GM18867 (cell line): ENCODE results near the gene OSTF1.

Experiments
- ATAC-seq: cut with Tn5 transposase; IDR thresholded peaks from one replicate; pipeline ENCODE4 v1.9.1; 2021; ENCODE audit warnings: mild to moderate bottlenecking, moderate library complexity; ENCODE audit not compliant: unreplicated experiment

Gene OSTF1, protein sequence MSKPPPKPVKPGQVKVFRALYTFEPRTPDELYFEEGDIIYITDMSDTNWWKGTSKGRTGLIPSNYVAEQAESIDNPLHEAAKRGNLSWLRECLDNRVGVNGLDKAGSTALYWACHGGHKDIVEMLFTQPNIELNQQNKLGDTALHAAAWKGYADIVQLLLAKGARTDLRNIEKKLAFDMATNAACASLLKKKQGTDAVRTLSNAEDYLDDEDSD

GRCh38 chr9:75087824-75088645, at the start of gene OSTF1, which contains the start of gene NMRK1:
Gene OSTF1 (plus strand): TSS chr9:75088514. CDS start chr9:75088693, 179 bp downstream.
Gene NMRK1 (minus strand): TSS chr9:75088155. CDS start chr9:75083115, 5,040 bp downstream.
- peak; percentile 84 for ATAC-seq

- no peak for ATAC-seq
These were observed 49.3 kb upstream of the OSTF1 start for GRCh38 chr9:75039009-75039408.

DNA sequence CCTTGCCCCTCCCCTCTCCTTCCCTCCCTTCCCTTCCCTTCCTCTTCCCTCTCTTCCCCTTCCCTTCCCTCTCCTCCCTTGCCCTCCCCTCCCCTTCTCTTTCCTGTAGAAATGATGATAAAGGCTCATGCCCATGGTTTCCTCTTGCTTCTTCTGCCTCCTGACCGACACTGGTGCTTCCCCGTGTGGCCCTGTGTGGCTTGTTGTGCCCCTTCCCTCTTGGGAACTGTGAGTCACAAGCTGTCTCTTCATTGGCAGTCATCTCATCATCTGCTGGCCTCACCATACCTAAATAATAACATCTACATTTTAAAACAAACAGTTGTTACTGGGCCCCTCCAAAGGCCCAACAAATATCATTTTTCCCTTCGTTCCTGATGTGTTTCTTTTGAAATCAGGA, 48.5 kb upstream of the OSTF1 start:
- no peak for ATAC-seq

GRCh38 chr9:75041041-75041440, 47.3 kb upstream of the OSTF1 start:
- no peak for ATAC-seq

DNA sequence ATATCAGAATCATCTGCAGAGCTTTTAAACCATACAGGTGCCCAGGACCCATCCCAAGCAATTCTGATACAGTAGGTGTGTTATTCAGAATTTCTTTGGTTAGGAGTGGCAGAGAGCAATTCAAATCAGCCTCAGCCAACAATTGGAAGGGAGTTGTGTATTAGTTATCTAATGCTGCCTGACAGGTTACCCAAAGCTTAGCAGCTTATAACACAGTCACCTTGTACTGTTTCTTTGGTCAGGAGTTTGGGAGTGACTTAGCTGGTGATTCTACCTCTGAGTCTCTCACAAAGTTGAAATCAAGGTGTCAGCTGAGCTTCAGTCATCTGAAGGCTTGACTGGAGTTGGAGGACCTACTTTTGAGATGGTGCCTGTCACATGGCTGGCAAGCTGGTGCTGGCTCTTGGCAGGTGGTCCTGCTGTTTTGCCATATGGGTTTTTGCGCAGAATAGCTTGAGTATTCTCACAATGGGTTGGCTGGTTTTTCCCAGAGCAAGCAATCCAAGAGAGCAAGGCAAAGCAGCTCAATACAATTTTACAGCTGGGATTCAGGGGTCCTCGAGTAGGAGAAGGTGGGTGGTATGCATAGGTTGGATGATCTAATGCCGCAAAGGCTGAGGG, 41.5 kb upstream of the OSTF1 start:
- ATAC-seq: no peak

DNA sequence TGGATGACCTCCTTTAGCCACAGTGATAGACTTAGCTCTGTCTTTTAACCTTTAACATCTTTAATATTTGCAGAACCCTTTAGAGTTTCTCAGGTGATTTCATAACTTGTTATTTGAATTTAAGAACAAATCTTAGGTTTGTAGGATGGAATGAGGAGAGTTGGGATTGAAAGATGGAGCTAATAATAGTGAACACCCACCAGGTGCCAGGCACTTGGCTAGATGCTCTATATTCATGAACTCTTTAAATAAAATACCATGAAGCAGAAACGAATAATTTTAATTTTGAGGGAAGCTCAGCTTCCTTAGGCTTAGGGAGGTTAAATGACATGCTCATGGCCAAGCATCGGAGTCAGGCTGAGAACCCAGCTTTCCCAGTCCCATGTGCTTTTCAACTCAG, 40.8 kb upstream of the OSTF1 start:
- no peak for ATAC-seq

- no peak for ATAC-seq
These were observed 37.0 kb upstream of the OSTF1 start for GRCh38 chr9:75051285-75051684.

DNA sequence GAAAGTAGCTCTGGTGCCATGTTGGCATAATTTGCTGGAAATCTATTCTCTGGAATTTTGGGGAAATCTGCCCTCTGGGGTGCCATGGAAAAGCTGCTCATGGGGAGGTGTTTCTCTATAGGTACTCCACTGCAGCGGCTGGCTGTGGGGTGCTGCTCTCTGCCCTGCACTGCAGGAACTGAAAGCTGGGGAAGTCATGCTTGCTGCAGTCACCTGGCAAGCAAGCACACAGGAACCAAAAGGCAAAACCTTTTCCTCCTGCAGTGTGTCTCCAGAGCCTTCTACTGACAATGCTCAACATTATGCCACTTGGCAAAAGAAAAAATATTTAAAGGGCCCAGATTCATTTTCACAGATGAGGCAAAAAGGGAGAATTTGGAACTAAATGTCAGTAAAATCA, 34.4 kb upstream of the OSTF1 start:
- ATAC-seq: peak; percentile 97

DNA sequence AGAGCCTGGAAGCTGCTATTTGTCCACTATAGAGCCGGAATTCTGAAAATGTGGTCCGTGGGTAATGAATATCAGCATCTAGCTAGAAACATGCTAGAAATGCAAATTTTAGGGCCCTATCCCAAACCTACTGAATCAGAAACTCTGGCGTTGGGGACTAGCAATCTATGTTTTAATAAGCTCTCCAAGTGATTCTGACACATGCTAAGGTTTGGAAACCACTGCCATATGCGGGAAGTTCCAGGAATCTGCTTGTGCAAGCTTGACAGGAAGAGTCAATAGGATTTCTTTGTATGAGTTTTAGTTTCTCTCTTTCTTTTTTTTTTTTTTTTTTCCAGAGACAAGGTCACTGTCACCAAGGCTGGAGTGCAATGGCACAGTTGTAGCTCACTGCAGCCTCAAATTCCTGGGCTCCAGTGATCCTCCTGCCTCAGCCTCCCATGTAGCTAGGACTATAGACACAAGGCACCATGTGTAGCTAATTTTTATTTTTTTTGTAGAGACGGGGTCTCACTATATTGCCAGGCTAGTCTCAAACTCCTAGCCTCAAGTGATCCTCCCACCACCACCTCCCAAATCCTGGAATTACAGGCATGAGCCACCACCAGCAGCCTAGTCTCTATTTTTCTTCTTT, 33.8 kb upstream of the OSTF1 start:
- no peak for ATAC-seq

- no peak for ATAC-seq
These were observed 27.1 kb upstream of the OSTF1 start for GRCh38 chr9:75061169-75061568.

GRCh38 chr9:75063556-75064305, 24.6 kb upstream of the OSTF1 start:
- ATAC-seq: no peak

DNA sequence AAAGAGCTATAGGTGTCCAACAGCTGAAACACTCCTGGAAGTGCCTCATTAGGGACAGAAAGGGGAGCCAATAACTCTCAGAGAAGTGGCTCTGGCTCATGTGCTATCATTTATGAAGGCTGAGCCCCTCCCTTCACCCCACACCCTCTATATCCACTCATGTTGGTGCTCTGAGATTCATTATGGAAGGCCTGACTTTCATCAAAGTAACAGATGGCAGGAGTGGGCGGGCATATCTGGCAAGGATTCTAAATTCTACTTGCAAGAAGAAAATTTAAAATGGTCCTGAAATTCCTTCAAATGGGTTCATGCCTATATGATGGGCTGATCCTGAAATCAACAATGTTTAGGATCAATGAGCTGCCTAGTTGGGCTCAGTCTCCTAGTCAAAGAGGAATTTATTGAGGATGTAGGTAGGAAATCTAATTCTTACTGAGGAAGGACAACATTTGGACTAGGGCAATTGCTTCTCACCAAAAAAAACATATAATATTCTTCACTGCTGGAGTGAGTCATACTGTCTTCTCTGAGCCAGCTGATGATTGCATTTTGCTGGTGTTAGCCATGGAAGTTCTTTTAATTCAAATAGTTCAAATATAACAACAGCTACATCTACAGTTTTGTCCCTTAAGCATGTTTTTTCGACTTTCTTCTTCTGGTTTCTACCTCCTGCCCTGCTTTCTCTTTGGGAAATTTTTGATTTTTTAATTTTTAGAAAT, 23.8 kb upstream of the OSTF1 start:
- no peak for ATAC-seq

DNA sequence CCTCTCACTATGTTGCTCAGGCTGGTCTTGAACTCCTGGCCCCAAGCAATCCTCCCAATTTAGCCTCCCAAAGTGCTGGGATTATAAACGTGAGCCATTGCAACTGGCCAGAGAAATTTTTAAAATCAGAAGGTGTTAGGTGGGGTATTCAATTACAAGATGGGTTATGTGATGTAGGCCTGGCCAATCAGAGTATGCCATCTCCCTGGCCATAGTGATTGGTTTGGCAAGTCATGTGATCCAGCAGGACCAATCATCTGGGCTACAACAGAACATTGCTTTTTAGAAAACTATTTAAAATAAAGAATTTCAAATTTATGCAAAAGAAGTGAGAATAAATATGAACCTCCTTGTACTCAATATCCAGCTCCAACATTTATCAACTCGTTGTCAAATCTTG, 22.8 kb upstream of the OSTF1 start:
- ATAC-seq: no peak

DNA sequence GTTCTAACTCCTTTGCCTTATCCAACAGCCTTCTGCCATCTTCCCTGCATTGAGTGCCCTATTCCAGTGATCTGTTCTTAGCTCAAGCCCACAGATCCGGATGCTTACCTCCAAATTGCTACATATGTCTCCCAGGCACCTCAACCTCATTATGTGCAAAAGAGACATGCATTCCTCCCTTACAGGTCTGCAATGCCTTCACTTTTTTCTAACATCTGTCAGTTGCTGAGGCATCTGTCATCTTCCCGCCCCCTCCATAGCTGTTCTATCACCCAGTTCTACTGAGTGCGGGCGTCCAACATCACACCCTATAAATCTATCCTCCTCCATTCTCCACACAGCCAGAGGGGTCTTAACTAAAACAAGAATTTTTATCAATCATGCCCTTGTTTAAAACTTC, 20.4 kb upstream of the OSTF1 start:
- no peak for ATAC-seq

DNA sequence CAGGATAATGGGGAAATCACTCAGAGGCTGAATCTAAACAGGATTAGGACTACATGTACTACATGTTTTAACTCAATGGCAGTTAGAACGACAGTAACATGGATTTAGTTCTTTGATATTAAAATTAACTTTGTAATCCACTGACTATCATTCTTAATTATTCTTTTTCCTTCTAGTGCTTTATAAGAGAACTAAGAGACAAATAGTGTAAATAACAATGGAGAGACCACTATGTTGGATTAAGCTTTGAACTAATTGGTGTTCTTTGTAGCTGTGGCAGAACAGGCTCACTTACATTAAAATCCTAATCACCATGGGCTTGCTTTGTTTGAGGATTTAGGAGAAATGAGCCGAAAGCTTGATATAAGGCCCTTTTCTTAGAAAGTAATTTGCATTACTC, 19.1 kb upstream of the OSTF1 start:
- no peak for ATAC-seq

DNA sequence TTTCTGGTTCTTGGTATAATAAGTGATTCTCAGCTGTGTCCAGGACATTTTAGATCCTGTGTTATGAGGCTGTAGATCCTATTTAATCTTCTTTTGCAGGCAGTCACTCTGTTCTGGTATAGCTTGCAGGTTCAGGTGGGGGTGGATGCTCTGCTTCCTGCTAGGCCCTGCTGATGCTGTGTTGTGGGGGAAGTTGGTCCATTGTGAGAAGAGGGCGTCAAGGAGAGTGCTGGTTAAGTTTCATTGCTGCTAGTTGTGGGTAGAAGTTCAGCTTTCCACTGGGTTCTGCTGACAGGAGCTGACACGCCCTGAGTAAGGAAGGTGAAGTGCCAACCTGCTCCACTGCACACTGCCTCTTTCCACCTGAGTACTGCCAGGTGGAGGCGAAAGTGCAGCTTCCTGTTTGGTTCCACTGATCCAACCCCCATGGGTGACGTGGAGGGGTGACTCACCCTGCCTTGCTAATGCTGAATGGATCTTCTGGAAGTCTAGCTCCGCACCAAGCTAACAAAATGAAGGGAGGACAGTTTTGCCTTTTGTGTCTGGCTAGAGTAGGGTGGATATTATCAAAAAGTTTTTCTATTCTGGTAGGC, 16.7 kb upstream of the OSTF1 start:
- peak; percentile 77 for ATAC-seq

DNA sequence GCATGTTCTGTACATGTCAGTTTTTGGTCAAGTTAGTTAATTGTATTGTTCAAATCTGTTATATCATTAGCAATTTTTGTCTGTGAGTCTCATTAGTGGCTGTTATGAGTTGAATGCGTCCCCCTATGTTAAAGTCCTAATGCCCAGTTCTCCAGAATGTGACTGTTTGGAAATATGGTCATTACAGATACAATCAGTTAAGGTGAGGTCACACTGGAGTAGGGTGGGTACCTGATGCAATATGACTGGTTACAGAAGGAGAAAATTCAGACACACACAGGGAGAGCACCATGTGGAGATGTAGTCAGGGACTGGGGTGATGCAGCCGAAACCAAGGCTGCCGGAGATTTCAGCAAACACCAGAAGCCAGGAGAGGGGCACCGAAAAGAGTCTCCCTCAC, 15.4 kb upstream of the OSTF1 start:
- no peak for ATAC-seq

DNA sequence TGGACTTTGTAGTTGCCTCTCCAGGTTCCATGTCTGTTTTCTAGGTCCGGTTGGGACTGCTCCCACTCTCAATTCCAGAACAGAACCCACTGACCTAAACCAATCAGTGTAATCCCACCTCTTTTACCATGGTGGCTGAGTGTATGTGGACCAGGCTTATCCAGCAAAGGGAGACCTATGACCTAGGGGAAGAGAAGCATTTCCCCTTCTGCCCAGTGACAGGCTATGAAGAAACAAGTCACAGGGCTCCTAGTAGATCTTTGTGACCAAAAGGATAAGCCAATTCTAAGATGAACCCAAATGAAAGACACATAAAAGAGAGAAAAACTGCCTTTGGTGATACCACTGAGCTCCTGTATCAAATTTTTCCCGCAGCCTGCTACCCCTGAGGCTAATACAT, 6.7 kb upstream of the OSTF1 start:
- no peak for ATAC-seq

DNA sequence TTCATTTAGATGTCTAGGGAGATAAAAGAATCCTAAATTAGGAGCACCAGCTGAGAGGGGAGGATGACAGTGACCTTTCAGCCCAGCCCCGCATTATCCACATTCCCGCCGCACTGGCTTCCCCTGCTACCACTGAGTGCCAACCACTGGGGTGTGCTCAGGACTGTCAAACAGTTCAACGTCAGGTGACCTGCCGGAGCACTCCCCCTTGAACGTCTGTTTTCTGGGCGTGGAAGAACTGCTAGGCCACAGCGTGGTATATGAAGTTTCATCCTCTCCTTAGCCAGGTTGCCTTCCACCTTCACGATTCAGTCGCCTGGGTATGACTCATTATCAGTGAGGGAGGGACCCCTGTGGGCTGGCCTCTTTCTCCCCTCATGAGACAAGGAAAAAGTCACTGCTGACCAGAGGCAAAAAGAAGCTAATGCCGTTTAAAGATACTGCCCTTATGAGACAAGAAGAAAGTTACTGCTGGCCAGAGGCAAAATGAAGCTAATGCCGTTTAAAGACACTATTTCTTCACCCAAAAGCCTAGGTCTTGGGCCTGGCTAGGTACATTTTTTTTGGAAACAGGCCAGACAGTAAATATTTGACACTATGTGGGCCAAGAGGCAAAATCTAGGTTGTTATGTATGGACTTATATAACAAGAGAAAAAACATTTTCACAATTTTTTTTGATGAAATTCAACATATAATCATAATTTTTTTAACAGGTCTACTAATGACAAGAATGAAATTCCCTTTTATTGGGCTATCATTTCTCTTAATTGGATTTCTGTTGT, 4.9 kb upstream of the OSTF1 start:
- no peak for ATAC-seq
